Activated CD8-positive, alpha-beta memory T cell treated with anti-CD3 and anti-CD28 coated beads, Interleukin-2, amount 50 U/mL, for 1 hour (primary cell): Measurements from ENCODE around the gene DOK5.

Experiments
- DNase-seq: peaks from one replicate; pipeline ENCODE4 v3.0.0-alpha.2; 2020; ENCODE audit errors: extremely low read depth

Gene DOK5

GRCh38 chr20:54514028-54514607 is 38.7 kb downstream of the DOK5 start:
- DNase-seq: no peak

- no peak for DNase-seq
Observed at GRCh38 chr20:54515793-54516628, 40.6 kb downstream of the DOK5 start.

- no peak for DNase-seq
Observed at GRCh38 chr20:54517241-54517975, 42.0 kb downstream of the DOK5 start.

- DNase-seq: no peak
Observed at GRCh38 chr20:54524849-54525248, 49.5 kb downstream of the DOK5 start.

GRCh38 chr20:54525916-54526590 is 50.7 kb downstream of the DOK5 start:
- no peak for DNase-seq

GRCh38 chr20:54526801-54527200 is 51.4 kb downstream of the DOK5 start:
- no peak for DNase-seq

GRCh38 chr20:54532573-54532972 is 57.2 kb downstream of the DOK5 start:
- DNase-seq: no peak

- no peak for DNase-seq
Observed at GRCh38 chr20:54534101-54534500, 58.7 kb downstream of the DOK5 start.

- DNase-seq: no peak
Observed at GRCh38 chr20:54535033-54535432, 59.6 kb downstream of the DOK5 start.

GRCh38 chr20:54535746-54536145 is 60.4 kb downstream of the DOK5 start:
- DNase-seq: no peak

GRCh38 chr20:54539521-54540046 is 64.2 kb downstream of the DOK5 start:
- no peak for DNase-seq

- no peak for DNase-seq
Observed at GRCh38 chr20:54543369-54543768, 68.0 kb downstream of the DOK5 start.

GRCh38 chr20:54545676-54546358 is 70.4 kb downstream of the DOK5 start:
- no peak for DNase-seq

- no peak for DNase-seq
Observed at GRCh38 chr20:54548849-54549248, 73.5 kb downstream of the DOK5 start.

GRCh38 chr20:54549658-54550326 is 74.4 kb downstream of the DOK5 start:
- DNase-seq: no peak

GRCh38 chr20:54550776-54551396 is 75.5 kb downstream of the DOK5 start:
- DNase-seq: no peak

- DNase-seq: no peak
Observed at GRCh38 chr20:54554006-54554405, 78.6 kb downstream of the DOK5 start.

- DNase-seq: no peak
Observed at GRCh38 chr20:54555150-54555549, 79.8 kb downstream of the DOK5 start.

- DNase-seq: no peak
Observed at GRCh38 chr20:54556406-54556805, 81.0 kb downstream of the DOK5 start.
